Stimulated activated CD4-positive, alpha-beta T cell treated with anti-CD3 and anti-CD28 coated beads, TNF-alpha, amount 100 ng/mL, for 1 hour (primary cell): Measurements from ENCODE around the gene RAB9A.
A peak's percentile ranks its signal among the peaks of the same experiment; 100 is the strongest.

Experiments used
- DNase-seq, 3 donors: peaks; one replicate each; pipeline ENCODE4 v3.0.0-alpha.2; 2020; ENCODE audit warnings: low read depth in 3 of 3, low spot score in 1 of 3

Gene RAB9A

GRCh38 chrX:13742397-13743176 is 53.7 kb downstream of the RAB9A start:
- DNase-seq = peak in 1 of 3 donors; percentile 5

- no peak for DNase-seq
These were observed 58.9 kb downstream of the RAB9A start for GRCh38 chrX:13747836-13748235.

- no peak for DNase-seq
These were observed 59.6 kb downstream of the RAB9A start for GRCh38 chrX:13748486-13748885.

GRCh38 chrX:13750204-13750603 is 61.3 kb downstream of the RAB9A start:
- no peak for DNase-seq

- DNase-seq = no peak
These were observed 61.9 kb downstream of the RAB9A start for GRCh38 chrX:13750812-13751211.

- DNase-seq = no peak
These were observed 63.2 kb downstream of the RAB9A start for GRCh38 chrX:13752141-13752540.

GRCh38 chrX:13752646-13753045 is 63.7 kb downstream of the RAB9A start:
- DNase-seq = no peak

- no peak for DNase-seq
These were observed 65.8 kb downstream of the RAB9A start for GRCh38 chrX:13754765-13755164.

GRCh38 chrX:13755254-13755653 is 66.3 kb downstream of the RAB9A start:
- no peak for DNase-seq

- DNase-seq = no peak
These were observed 67.5 kb downstream of the RAB9A start for GRCh38 chrX:13756381-13756780.

- DNase-seq = no peak
These were observed 70.3 kb downstream of the RAB9A start for GRCh38 chrX:13759152-13759718.
